HG02840 (cell line): ENCODE data around the gene PTPN3.

ENCODE experiments used
- ATAC-seq: cut with Tn5 transposase; IDR thresholded peaks from one replicate; pipeline ENCODE4 v1.9.1; 2021; ENCODE audit warnings: mild to moderate bottlenecking, moderate library complexity, moderate number of reproducible peaks; ENCODE audit not compliant: unreplicated experiment, low FRiP score

PTPN3 gene

GRCh38 chr9:109455391-109455790 lies 42.7 kb downstream of the PTPN3 start:
- no peak for ATAC-seq

- no peak for ATAC-seq
These were observed 43.4 kb downstream of the PTPN3 start for GRCh38 chr9:109454601-109455155.

- no peak for ATAC-seq
These were observed 44.1 kb downstream of the PTPN3 start for GRCh38 chr9:109454041-109454440.

GRCh38 chr9:109453210-109453842 lies 44.8 kb downstream of the PTPN3 start:
- no peak for ATAC-seq

GRCh38 chr9:109452761-109453160 lies 45.3 kb downstream of the PTPN3 start:
- ATAC-seq, result no peak

- ATAC-seq, result no peak
These were observed 46.6 kb downstream of the PTPN3 start for GRCh38 chr9:109451311-109452025.

GRCh38 chr9:109450346-109450745 lies 47.8 kb downstream of the PTPN3 start:
- no peak for ATAC-seq

- ATAC-seq, result no peak
These were observed 48.9 kb downstream of the PTPN3 start for GRCh38 chr9:109449036-109449798.

GRCh38 chr9:109448223-109448622 lies 49.9 kb downstream of the PTPN3 start:
- ATAC-seq, result no peak

GRCh38 chr9:109447329-109448076 lies 50.6 kb downstream of the PTPN3 start:
- ATAC-seq, result no peak

GRCh38 chr9:109444771-109445320 lies 53.3 kb downstream of the PTPN3 start:
- no peak for ATAC-seq

- no peak for ATAC-seq
These were observed 55.4 kb downstream of the PTPN3 start for GRCh38 chr9:109442716-109443115.

GRCh38 chr9:109441296-109441695 lies 56.8 kb downstream of the PTPN3 start:
- no peak for ATAC-seq

- peak; percentile 93 for ATAC-seq
These were observed 57.3 kb downstream of the PTPN3 start for GRCh38 chr9:109440797-109441287.

- ATAC-seq, result peak; percentile 20
These were observed 58.0 kb downstream of the PTPN3 start for GRCh38 chr9:109440117-109440515.

- no peak for ATAC-seq
These were observed 58.6 kb downstream of the PTPN3 start for GRCh38 chr9:109439378-109440116.

- no peak for ATAC-seq
These were observed 60.8 kb downstream of the PTPN3 start for GRCh38 chr9:109437286-109437685.

GRCh38 chr9:109436071-109436470 lies 62.0 kb downstream of the PTPN3 start:
- ATAC-seq, result no peak

GRCh38 chr9:109433476-109433875 lies 64.6 kb downstream of the PTPN3 start:
- no peak for ATAC-seq
